HEK293 (cell line): ENCODE measurements around the gene MSANTD4.

ENCODE experiments used
- ZNF48 ChIP-seq: fragments of 450-650 bp; formaldehyde crosslinking; IDR thresholded peaks from 2 replicates; pipeline ENCODE4 v1.5.1; 2016; ENCODE audit warnings: missing biosample characterization, missing genetic modification characterization
- ZNF558 ChIP-seq: fragments of 450-650 bp; formaldehyde crosslinking; IDR thresholded peaks from 2 replicates; pipeline ENCODE4 v1.5.1; 2016; ENCODE audit warnings: missing biosample characterization, missing genetic modification characterization
- TF ChIP-seq, protein P1 (sequence below): fragments of 450-650 bp; formaldehyde crosslinking; IDR thresholded peaks from 2 replicates; pipeline ENCODE4 v1.5.1; 2016; ENCODE audit warnings: missing biosample characterization, missing genetic modification characterization
- TF ChIP-seq, protein P2 (sequence below): fragments of 450-650 bp; formaldehyde crosslinking; IDR thresholded peaks from 2 replicates; pipeline ENCODE4 v1.5.1; 2016; ENCODE audit warnings: missing biosample characterization, missing genetic modification characterization, borderline replicate concordance

DNA sequence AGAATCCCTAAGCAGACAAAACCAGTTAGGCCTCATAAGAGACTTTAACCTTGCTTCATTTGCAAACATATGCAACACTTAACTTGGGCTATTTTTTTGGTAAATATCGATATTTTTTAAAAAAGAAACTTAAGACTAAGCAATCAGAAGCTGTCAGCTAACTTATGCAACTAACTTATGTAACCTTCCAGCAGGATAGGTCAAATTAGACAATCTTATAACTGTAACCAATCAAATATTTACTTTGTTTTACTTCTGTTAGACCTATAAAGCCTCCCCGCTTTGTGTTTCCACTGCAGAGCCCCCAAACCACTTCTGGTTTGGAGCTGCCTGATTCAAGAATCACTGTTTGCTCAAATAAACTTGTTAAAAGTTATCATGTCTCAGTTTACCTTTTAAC lies 8.0 kb downstream of the MSANTD4 start:
- TF ChIP-seq, protein P1, sequence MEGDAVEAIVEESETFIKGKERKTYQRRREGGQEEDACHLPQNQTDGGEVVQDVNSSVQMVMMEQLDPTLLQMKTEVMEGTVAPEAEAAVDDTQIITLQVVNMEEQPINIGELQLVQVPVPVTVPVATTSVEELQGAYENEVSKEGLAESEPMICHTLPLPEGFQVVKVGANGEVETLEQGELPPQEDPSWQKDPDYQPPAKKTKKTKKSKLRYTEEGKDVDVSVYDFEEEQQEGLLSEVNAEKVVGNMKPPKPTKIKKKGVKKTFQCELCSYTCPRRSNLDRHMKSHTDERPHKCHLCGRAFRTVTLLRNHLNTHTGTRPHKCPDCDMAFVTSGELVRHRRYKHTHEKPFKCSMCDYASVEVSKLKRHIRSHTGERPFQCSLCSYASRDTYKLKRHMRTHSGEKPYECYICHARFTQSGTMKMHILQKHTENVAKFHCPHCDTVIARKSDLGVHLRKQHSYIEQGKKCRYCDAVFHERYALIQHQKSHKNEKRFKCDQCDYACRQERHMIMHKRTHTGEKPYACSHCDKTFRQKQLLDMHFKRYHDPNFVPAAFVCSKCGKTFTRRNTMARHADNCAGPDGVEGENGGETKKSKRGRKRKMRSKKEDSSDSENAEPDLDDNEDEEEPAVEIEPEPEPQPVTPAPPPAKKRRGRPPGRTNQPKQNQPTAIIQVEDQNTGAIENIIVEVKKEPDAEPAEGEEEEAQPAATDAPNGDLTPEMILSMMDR: no peak
- TF ChIP-seq, protein P2, sequence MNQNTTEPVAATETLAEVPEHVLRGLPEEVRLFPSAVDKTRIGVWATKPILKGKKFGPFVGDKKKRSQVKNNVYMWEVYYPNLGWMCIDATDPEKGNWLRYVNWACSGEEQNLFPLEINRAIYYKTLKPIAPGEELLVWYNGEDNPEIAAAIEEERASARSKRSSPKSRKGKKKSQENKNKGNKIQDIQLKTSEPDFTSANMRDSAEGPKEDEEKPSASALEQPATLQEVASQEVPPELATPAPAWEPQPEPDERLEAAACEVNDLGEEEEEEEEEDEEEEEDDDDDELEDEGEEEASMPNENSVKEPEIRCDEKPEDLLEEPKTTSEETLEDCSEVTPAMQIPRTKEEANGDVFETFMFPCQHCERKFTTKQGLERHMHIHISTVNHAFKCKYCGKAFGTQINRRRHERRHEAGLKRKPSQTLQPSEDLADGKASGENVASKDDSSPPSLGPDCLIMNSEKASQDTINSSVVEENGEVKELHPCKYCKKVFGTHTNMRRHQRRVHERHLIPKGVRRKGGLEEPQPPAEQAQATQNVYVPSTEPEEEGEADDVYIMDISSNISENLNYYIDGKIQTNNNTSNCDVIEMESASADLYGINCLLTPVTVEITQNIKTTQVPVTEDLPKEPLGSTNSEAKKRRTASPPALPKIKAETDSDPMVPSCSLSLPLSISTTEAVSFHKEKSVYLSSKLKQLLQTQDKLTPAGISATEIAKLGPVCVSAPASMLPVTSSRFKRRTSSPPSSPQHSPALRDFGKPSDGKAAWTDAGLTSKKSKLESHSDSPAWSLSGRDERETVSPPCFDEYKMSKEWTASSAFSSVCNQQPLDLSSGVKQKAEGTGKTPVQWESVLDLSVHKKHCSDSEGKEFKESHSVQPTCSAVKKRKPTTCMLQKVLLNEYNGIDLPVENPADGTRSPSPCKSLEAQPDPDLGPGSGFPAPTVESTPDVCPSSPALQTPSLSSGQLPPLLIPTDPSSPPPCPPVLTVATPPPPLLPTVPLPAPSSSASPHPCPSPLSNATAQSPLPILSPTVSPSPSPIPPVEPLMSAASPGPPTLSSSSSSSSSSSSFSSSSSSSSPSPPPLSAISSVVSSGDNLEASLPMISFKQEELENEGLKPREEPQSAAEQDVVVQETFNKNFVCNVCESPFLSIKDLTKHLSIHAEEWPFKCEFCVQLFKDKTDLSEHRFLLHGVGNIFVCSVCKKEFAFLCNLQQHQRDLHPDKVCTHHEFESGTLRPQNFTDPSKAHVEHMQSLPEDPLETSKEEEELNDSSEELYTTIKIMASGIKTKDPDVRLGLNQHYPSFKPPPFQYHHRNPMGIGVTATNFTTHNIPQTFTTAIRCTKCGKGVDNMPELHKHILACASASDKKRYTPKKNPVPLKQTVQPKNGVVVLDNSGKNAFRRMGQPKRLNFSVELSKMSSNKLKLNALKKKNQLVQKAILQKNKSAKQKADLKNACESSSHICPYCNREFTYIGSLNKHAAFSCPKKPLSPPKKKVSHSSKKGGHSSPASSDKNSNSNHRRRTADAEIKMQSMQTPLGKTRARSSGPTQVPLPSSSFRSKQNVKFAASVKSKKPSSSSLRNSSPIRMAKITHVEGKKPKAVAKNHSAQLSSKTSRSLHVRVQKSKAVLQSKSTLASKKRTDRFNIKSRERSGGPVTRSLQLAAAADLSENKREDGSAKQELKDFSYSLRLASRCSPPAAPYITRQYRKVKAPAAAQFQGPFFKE (tag by site-specific recombination): no peak
- TF ChIP-seq ZNF48 (tag by site-specific recombination) (no peak), ZNF558 (no peak)
